ENCODE data around the gene PCDHGA4. TPM values are rescaled to one million over a fixed set of nuclear protein-coding genes. Genes with fewer than 3 reads are reported as not detected.

The PCDHGA4 gene
- total RNA-seq, 1 donor from 2014 or later, result 8.9 TPM

DNA sequence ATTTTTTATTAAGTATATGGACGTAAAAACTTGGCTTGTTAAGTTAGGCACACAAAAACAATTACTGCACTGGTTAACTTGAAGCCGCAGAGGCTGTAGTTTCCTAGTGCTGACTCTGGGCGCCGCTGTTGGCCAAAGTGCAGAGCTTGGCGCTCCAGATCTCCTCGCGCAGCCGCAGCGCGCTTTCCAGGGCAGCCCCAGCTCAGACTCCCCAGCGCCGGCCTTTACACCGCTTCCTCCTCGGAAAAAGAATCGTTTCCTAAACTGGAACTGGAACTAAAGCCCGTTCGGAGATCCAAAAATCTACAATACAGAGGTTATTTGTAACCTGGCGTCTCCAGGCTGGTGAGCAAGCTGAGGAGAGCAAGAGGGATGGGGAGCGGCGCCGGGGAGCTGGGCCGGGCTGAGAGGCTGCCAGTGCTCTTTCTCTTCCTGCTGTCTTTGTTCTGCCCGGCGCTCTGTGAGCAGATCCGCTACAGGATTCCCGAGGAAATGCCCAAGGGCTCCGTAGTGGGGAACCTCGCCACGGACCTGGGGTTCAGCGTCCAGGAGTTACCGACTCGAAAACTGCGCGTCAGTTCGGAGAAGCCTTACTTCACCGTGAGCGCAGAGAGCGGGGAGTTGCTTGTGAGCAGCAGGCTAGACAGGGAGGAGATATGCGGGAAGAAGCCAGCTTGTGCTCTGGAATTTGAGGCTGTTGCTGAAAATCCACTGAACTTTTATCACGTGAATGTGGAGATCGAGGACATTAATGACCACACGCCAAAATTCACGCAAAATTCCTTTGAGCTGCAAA, 43.1 kb downstream of the PCDHGA4 start, which contains the start of gene PCDHGB5:
TSS of gene PCDHGB5 (plus strand) at position 192 of the 796 bp plus-strand sequence. CDS start at position 373, 181 bp downstream.

DNA sequence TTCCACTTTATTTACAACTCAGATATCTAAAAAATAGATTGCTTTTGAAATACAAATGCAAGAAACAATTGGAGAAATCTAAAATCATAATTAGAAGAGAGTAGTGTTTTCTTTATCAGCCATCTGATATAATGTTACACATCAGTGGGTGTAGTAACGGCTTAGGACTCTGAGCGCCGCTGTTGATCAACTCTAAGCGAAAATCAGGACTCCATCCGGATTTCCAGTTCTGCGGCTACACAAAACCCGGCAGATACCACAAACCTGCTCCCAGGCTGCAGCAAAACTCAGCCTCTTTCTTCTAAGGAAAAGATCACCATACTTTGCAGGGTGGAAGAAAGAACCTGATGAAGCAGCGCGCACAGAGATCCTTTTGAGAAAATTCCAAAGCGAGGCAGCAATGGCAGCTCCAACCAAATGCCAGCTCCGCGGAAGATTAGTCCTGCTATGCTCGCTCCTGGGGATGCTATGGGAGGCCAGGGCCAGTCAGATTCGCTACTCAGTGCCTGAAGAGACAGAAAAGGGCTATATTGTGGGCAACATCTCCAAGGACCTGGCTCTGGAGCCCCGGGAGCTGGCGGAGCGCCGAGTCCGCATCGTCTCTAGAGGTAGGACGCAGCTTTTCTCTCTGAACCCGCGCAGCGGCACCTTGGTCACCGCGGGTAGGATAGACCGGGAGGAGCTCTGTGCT, 47.9 kb downstream of the PCDHGA4 start, which contains the start of gene PCDHGA9:
TSS of gene PCDHGA9 (plus strand) at position 226 of the 691 bp plus-strand sequence. CDS start at position 401, 175 bp downstream.

Other genes with a start within 250 kb of the PCDHGA4 start
- 0.15 and 0.17 TPM in 2 replicates for gene PCDHB4, start 233.2 kb upstream of the PCDHGA4 start, total RNA-seq
- 0.29 and 1.3 TPM in 2 replicates for gene PCDHB5, start 219.8 kb upstream of the PCDHGA4 start, total RNA-seq
- 0.33 TPM in 1 of 2 replicates, not detected in the other for gene PCDHB6, start 205.0 kb upstream of the PCDHGA4 start, total RNA-seq
- under 0.01 and 0.66 TPM in 2 replicates for gene PCDHB7, start 182.4 kb upstream of the PCDHGA4 start, total RNA-seq
- gene PCDHB8, start 177.2 kb upstream of the PCDHGA4 start, total RNA-seq, result 0.50 TPM in 1 of 2 replicates, not detected in the other
- gene PCDHB16, start 172.6 kb upstream of the PCDHGA4 start, total RNA-seq, result 0.15 and 0.50 TPM in 2 replicates
- gene PCDHB9, start 167.9 kb upstream of the PCDHGA4 start, total RNA-seq, result under 0.01 and 0.17 TPM in 2 replicates
- gene PCDHB10, start 162.7 kb upstream of the PCDHGA4 start, total RNA-seq, result 0.15 and 0.66 TPM in 2 replicates
- 0.50 TPM in 1 of 2 replicates, not detected in the other for gene PCDHB11, start 155.4 kb upstream of the PCDHGA4 start, total RNA-seq
- 0.15 and 0.33 TPM in 2 replicates for gene PCDHB12, start 146.3 kb upstream of the PCDHGA4 start, total RNA-seq
- under 0.01 and 1.3 TPM in 2 replicates for gene PCDHB13, start 141.1 kb upstream of the PCDHGA4 start, total RNA-seq
- gene PCDHB14, start 131.7 kb upstream of the PCDHGA4 start, total RNA-seq, result 0.15 and 1.2 TPM in 2 replicates
- under 0.01 and 0.66 TPM in 2 replicates for gene PCDHB15, start 109.6 kb upstream of the PCDHGA4 start, total RNA-seq
- 0.50 and 1.0 TPM in 2 replicates for gene SLC25A2, start 51.0 kb upstream of the PCDHGA4 start, total RNA-seq
- 70.8 and 74.8 TPM in 2 replicates for gene TAF7, start 34.2 kb upstream of the PCDHGA4 start, total RNA-seq
- 1.3 and 2.3 TPM in 2 replicates for gene PCDHGA1, start 24.5 kb upstream of the PCDHGA4 start, total RNA-seq
- gene PCDHGA2, start 16.3 kb upstream of the PCDHGA4 start, total RNA-seq, result 3.3 and 6.6 TPM in 2 replicates
- gene PCDHGA3, start 11.2 kb upstream of the PCDHGA4 start, total RNA-seq, result 1.3 and 2.6 TPM in 2 replicates
- 4.4 and 4.5 TPM in 2 replicates for gene PCDHGB1, start 4.9 kb upstream of the PCDHGA4 start, total RNA-seq
- 5.1 TPM in 2 replicates for gene PCDHGB2, start 5.0 kb downstream of the PCDHGA4 start, total RNA-seq
- gene PCDHGA5, start 9.1 kb downstream of the PCDHGA4 start, total RNA-seq, result 2.8 and 3.5 TPM in 2 replicates
- gene PCDHGB3, start 15.2 kb downstream of the PCDHGA4 start, total RNA-seq, result 7.1 and 9.4 TPM in 2 replicates
- 4.8 and 6.3 TPM in 2 replicates for gene PCDHGA6, start 18.9 kb downstream of the PCDHGA4 start, total RNA-seq
- gene PCDHGA7, start 27.7 kb downstream of the PCDHGA4 start, total RNA-seq, result 5.4 and 8.4 TPM in 2 replicates
- gene PCDHGB4, start 32.7 kb downstream of the PCDHGA4 start, total RNA-seq, result 21.5 and 38.4 TPM in 2 replicates
- 3.9 and 5.6 TPM in 2 replicates for gene PCDHGA8, start 37.6 kb downstream of the PCDHGA4 start, total RNA-seq
- 27.9 and 40.4 TPM in 2 replicates for gene PCDHGB5, start 42.9 kb downstream of the PCDHGA4 start, total RNA-seq
- gene PCDHGA9, start 47.8 kb downstream of the PCDHGA4 start, total RNA-seq, result 7.4 and 8.0 TPM in 2 replicates
- 5.1 and 6.5 TPM in 2 replicates for gene PCDHGB6, start 53.0 kb downstream of the PCDHGA4 start, total RNA-seq
- gene PCDHGA10, start 58.0 kb downstream of the PCDHGA4 start, total RNA-seq, result 13.8 and 14.7 TPM in 2 replicates
- gene PCDHGB7, start 62.7 kb downstream of the PCDHGA4 start, total RNA-seq, result 15.7 and 16.4 TPM in 2 replicates
- 23.0 and 26.9 TPM in 2 replicates for gene PCDHGA11, start 66.0 kb downstream of the PCDHGA4 start, total RNA-seq
- gene PCDHGA12, start 75.5 kb downstream of the PCDHGA4 start, total RNA-seq, result 26.0 and 35.4 TPM in 2 replicates
- 94.1 and 137 TPM in 2 replicates for gene PCDHGC3, start 120.9 kb downstream of the PCDHGA4 start, total RNA-seq
- gene PCDHGC4, start 130.0 kb downstream of the PCDHGA4 start, total RNA-seq, result 4.5 and 6.0 TPM in 2 replicates
- gene PCDHGC5, start 134.1 kb downstream of the PCDHGA4 start, total RNA-seq, result 7.9 and 8.1 TPM in 2 replicates